Natural killer cell (primary cell): ENCODE results near the gene CFAP61. TPM values are rescaled to one million over a fixed set of nuclear protein-coding genes. Genes with fewer than 3 reads are reported as not detected.

Source experiments
- ATAC-seq, 3 donors: fragments of 150-1000 bp in 2 of 3; fragments of 200-7000 bp in 1 of 3; cut with Tn5 transposase; 1 replicate in 1 of 3; 2 replicates in 2 of 3; pipeline ENCODE4 v1.10.0; 2021; ENCODE audit warnings: mild to moderate bottlenecking in 2 of 3, moderate library complexity in 2 of 3
- DNase-seq, 2 donors: peaks; one replicate each; pipeline versions ENCODE4 v3.0.0 to v3.0.0-alpha.2; 2013 to 2021; ENCODE audit warnings: mixed read lengths in 1 of 2
- H3K27ac ChIP-seq: one replicate; pipeline ENCODE4 v1.5.1; 2013; ENCODE audit warnings: mild to moderate bottlenecking, low read length
- H3K27me3 ChIP-seq: one replicate; pipeline ENCODE4 v1.6.1; 2013; ENCODE audit warnings: low read length; ENCODE audit not compliant: control insufficient read depth, insufficient read depth
- H3K36me3 ChIP-seq: one replicate; pipeline ENCODE4 v1.6.1; 2013; ENCODE audit warnings: low read length; ENCODE audit not compliant: control insufficient read depth, insufficient read depth
- H3K4me1 ChIP-seq: one replicate; pipeline ENCODE4 v1.6.1; 2013; ENCODE audit warnings: low read length; ENCODE audit not compliant: control insufficient read depth, insufficient read depth
- H3K4me3 ChIP-seq: one replicate; pipeline ENCODE4 v1.5.1; 2013; ENCODE audit warnings: low read length
- H3K9me3 ChIP-seq: one replicate; pipeline ENCODE4 v1.6.1; 2013; ENCODE audit warnings: low read length; ENCODE audit not compliant: control insufficient read depth, insufficient read depth
- H3K27ac Mint-ChIP-seq, 2 donors: one replicate each; pipeline ENCODE4 v1.8.0; 2022; ENCODE audit warnings: mild to moderate bottlenecking in 2 of 2, mixed read lengths in 2 of 2, moderate library complexity in 1 of 2
- H3K27me3 Mint-ChIP-seq, 2 donors: one replicate each; pipeline ENCODE4 v1.8.0; 2022; ENCODE audit warnings: low read depth in 2 of 2, mixed read lengths in 2 of 2
- H3K36me3 Mint-ChIP-seq: one replicate; pipeline ENCODE4 v1.8.0; 2022; ENCODE audit warnings: mixed read lengths
- H3K4me1 Mint-ChIP-seq, 2 donors: one replicate each; pipeline ENCODE4 v1.8.0; 2022; ENCODE audit warnings: mixed read lengths in 2 of 2
- H3K4me3 Mint-ChIP-seq: one replicate; pipeline ENCODE4 v1.8.0; 2022; ENCODE audit warnings: mild to moderate bottlenecking, moderate library complexity, mixed read lengths
- H3K9me3 Mint-ChIP-seq, 2 donors: one replicate each; pipeline ENCODE4 v1.8.0; 2022; ENCODE audit warnings: mixed read lengths in 2 of 2
- CTCF ChIP-seq: fragments of 200-600 bp; IDR thresholded peaks from one replicate; pipeline ENCODE4 v1.8.0; 2022; ENCODE audit warnings: antibody characterized with exemption
- WGBS: methylation state at CpG from one replicate; pipeline ENCODE4 v1.1.7; 2013; ENCODE audit warnings: missing lambda C conversion rate; ENCODE audit not compliant: insufficient coverage; 5-methylcytosine and 5-hydroxymethylcytosine counted together
- intact Hi-C: fragments of 100-400 bp; cut with micrococcal nuclease; formaldehyde crosslinking; loops from one replicate; pipeline ENCODE4 v1.14.2; 2022
- total RNA-seq, 4 donors: library from RNA; stranded (reverse); fragments of 120-200 nt in 1 of 4; gene quantifications; one replicate each; pipeline versions ENCODE4 v1.2.3 to v1.2.4, GENCODE V29; 2013 to 2022

CFAP61 gene
- total RNA-seq, 3 donors from 2014 or later (not counting 1 experiment from before 2014, with no cell fraction given) = 1.0 to 2.1 (median 1.3) TPM

- no peaks in the 10 kb centered on the region for H3K9me3 ChIP-seq
- no peak for TF ChIP-seq CTCF
- H3K4me3 ChIP-seq = no peak overlapping the region
- Mint-ChIP-seq H3K4me1 (no peaks in the 10 kb centered on the region), H3K27ac (no peak overlapping the region), H3K27me3 (peaks cover 5 to 14% of the 10 kb centered on the region in 2 donors), H3K4me3 (no peak overlapping the region), H3K36me3 (no peaks in the 10 kb centered on the region), H3K9me3 (no peaks in the 10 kb centered on the region)
- H3K4me1 ChIP-seq = no peaks in the 10 kb centered on the region
- WGBS = 83% methylated on average over 1 of the region's 2 CpGs
- no peak overlapping the region for H3K27ac ChIP-seq
- no peaks in the 10 kb centered on the region for H3K36me3 ChIP-seq
- H3K27me3 ChIP-seq = no peaks in the 10 kb centered on the region
- DNase-seq (no peak), ATAC-seq (no peak)
- intact Hi-C loops = no loop called here
Measured at GRCh38 chr20:20297752-20298151, 245.4 kb downstream of the CFAP61 start.

DNA sequence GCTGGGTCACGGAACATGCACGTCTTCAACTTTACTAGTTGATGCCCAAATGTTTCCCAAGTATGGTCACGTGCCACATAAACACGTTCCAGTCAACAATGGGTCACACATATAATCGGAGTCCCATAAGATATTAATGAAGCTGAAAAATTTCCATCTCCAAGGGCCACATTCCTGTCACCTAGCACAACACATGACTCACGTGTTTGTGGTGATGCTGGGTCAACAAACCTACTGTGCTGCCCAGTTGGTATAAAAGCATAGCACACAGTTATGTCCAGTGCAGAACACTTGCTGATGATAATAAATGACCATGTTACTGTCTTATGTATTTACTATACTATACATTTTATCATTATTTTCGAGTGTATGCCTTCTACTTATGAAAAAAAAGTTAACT, 247.6 kb downstream of the CFAP61 start:
- H3K36me3 Mint-ChIP-seq = no peaks in the 10 kb centered on the region
- H3K4me1 ChIP-seq = no peaks in the 10 kb centered on the region
- H3K27me3 Mint-ChIP-seq = peaks cover 5 to 14% of the 10 kb centered on the region in 2 donors
- H3K9me3 ChIP-seq = no peaks in the 10 kb centered on the region
- DNase-seq (no peak), ATAC-seq (no peak)
- H3K4me3 Mint-ChIP-seq = no peak overlapping the region
- H3K27ac ChIP-seq = no peak overlapping the region
- no peaks in the 10 kb centered on the region for H3K27me3 ChIP-seq
- H3K9me3 Mint-ChIP-seq = no peaks in the 10 kb centered on the region
- no peak overlapping the region for H3K4me3 ChIP-seq
- no peaks in the 10 kb centered on the region for H3K4me1 Mint-ChIP-seq
- intact Hi-C loops = no loop called here
- TF ChIP-seq CTCF = no peak
- WGBS = 72% methylated on average over 6 of the region's 7 CpGs
- no peaks in the 10 kb centered on the region for H3K36me3 ChIP-seq
- no peak overlapping the region for H3K27ac Mint-ChIP-seq

GRCh38 chr20:20303320-20303719, 251.0 kb downstream of the CFAP61 start:
- Histone ChIP-seq H3K4me3 (no peak overlapping the region), H3K9me3 (no peaks in the 10 kb centered on the region), H3K36me3 (no peaks in the 10 kb centered on the region), H3K27me3 (no peaks in the 10 kb centered on the region), H3K4me1 (no peaks in the 10 kb centered on the region), H3K27ac (no peak overlapping the region)
- Mint-ChIP-seq H3K4me1 (no peaks in the 10 kb centered on the region), H3K9me3 (no peaks in the 10 kb centered on the region), H3K36me3 (no peaks in the 10 kb centered on the region), H3K27me3 (peaks cover 6 to 11% of the 10 kb centered on the region in 2 donors), H3K27ac (no peak overlapping the region), H3K4me3 (no peak overlapping the region)
- intact Hi-C loops = no loop called here
- TF ChIP-seq CTCF = no peak
- WGBS = 86% methylated on average over 12 of the region's 12 CpGs
- DNase-seq = no peak
- ATAC-seq = no peak

GRCh38 chr20:20303742-20304141, 251.4 kb downstream of the CFAP61 start:
- TF ChIP-seq CTCF = no peak
- no peak for ATAC-seq
- intact Hi-C loops = no loop called here

More at GRCh38 chr20:20303742-20304141, 251.4 kb downstream of the CFAP61 start:
- Mint-ChIP-seq H3K9me3 (no peaks in the 10 kb centered on the region), H3K27ac (no peak overlapping the region), H3K4me3 (no peak overlapping the region), H3K36me3 (no peaks in the 10 kb centered on the region), H3K4me1 (no peaks in the 10 kb centered on the region), H3K27me3 (peaks cover 6 to 11% of the 10 kb centered on the region in 2 donors)
- Histone ChIP-seq H3K36me3 (no peaks in the 10 kb centered on the region), H3K9me3 (no peaks in the 10 kb centered on the region), H3K4me3 (no peak overlapping the region), H3K4me1 (no peaks in the 10 kb centered on the region), H3K27me3 (no peaks in the 10 kb centered on the region), H3K27ac (no peak overlapping the region)
- WGBS = 83% methylated on average over 15 of the region's 15 CpGs
- DNase-seq = no peak
